Epithelial cell of esophagus (primary cell): ENCODE measurements around the gene USP37.

Experiments
- DNase-seq: peaks from one replicate; pipeline ENCODE4 v3.0.0; 2010; ENCODE audit warnings: low read depth
- H3K4me3 ChIP-seq: 2 replicates; pipeline ENCODE4 v1.5.1; 2011; ENCODE audit warnings: mild to moderate bottlenecking, low read length, control low read depth
- TF ChIP-seq, protein P1 (sequence below): IDR thresholded peaks from 2 replicates; pipeline ENCODE4 v1.5.1; 2011; ENCODE audit warnings: low read depth, mild to moderate bottlenecking, low read length, control low read depth, inconsistent platforms; ENCODE audit not compliant: insufficient read depth; ENCODE audit errors: missing control alignments

Gene USP37

DNA sequence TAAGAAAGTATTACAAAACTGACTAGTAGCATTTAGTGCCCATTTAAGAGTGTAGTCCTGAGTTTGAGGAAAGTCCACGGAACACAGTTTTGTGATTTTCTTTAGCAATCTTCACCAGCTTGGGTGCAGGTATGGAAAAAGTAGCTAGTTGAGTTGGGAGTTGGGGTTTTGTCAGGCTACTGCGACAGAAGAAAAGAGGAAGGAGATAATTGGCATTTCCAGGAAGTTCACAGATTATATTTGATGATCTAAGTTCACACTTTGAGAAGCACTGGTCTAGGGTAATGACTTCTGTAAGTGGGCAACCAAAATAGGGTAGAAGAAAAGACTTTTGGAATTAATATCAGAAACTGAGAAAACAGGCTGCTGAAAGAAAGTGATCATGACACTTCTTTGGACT, 97.1 kb downstream of the USP37 start:
- TF ChIP-seq, protein P1, sequence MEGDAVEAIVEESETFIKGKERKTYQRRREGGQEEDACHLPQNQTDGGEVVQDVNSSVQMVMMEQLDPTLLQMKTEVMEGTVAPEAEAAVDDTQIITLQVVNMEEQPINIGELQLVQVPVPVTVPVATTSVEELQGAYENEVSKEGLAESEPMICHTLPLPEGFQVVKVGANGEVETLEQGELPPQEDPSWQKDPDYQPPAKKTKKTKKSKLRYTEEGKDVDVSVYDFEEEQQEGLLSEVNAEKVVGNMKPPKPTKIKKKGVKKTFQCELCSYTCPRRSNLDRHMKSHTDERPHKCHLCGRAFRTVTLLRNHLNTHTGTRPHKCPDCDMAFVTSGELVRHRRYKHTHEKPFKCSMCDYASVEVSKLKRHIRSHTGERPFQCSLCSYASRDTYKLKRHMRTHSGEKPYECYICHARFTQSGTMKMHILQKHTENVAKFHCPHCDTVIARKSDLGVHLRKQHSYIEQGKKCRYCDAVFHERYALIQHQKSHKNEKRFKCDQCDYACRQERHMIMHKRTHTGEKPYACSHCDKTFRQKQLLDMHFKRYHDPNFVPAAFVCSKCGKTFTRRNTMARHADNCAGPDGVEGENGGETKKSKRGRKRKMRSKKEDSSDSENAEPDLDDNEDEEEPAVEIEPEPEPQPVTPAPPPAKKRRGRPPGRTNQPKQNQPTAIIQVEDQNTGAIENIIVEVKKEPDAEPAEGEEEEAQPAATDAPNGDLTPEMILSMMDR = no peak
- H3K4me3 ChIP-seq = no peak overlapping the region
- no peak for DNase-seq

DNA sequence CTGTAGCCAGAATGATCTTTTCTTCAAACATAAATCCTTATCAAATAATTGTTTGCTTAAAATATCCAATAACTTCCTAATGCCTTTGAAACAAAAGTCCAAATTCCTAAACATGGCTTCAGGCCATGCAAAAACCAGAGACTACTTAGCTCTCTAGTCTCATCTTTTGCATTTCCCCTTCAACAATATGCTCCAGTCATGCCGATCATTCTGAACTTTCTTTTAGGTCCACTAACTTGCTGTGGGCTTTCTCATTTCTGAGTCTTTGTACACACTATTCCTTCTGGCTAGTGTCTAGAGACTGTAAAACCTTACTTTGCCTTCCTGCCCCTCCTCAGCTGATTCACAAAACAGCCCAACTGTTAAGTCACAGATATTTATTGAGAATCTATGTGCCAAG, 97.7 kb downstream of the USP37 start:
- no peak for DNase-seq
- no peak overlapping the region for H3K4me3 ChIP-seq
- TF ChIP-seq, protein P1 = no peak

DNA sequence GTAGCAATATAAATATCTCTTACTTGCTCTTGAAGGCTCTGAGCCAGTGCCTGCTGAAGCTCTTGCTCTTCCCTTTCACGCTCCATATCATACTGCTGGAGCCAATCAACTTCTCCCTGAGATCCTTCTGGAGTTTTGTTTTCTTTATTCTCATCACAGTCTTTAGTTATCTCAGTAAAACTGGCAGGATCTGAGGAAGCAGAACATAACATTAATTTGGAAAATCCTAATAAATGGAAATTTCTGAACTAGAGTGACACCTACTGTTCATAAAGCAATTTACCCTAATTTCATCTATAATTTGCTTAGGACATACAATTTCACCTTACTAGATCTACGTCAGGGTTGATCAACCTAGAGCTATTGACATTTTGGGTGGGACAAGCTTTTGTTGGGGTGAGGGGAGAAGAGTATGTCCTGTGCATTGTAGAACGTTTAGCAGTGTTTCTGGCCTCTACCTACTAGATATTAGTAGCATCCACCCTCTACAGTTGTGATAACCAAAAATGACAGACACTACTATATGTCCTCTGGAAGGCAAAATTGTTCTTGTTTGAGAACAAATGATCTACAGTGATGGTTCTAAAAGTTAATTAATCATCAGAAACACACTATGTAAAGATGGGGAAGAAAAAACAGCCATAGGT, 102.0 kb downstream of the USP37 start:
- no peak overlapping the region for H3K4me3 ChIP-seq
- peak; percentile 24 for DNase-seq
- TF ChIP-seq, protein P1 = peak; percentile 36

DNA sequence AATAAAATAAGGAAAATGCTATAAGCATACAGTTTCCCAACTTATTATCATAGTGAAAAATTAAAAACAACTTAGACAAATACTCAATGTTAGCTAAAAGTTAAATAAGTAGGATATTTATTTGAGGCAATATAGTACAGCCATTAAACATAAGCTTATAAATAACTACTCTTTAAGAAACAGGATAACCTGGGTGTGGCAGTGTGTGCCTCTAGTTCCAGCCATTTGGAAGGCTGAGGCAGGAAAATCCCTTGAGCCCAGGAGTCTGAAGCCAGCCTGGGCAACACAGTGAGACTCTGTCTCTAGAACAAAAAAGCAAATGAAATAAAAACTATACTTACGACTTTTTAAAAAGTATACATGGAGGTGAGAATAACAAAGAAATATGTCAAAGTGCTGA, 109.6 kb downstream of the USP37 start:
- TF ChIP-seq, protein P1 = no peak
- H3K4me3 ChIP-seq = no peak overlapping the region
- no peak for DNase-seq

DNA sequence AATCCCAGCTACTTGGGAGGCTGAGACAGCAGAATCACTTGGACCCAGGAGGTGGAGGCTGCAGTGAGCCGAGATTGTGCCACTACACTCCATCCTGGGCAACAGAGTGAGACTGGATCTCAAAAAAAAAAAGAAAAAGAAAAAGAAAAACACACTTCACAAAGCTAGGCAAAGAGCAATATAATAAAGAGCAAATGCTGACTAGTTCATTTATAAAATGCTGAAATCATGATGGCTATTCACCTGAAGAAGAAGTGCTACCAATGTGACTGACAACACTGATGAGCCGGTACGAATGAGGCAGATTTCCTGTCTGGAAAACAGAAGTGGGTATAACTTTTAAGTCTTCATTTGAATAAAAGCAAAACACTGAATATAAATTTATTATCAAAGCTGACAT, 111.3 kb downstream of the USP37 start:
- TF ChIP-seq, protein P1 = no peak
- DNase-seq = no peak
- H3K4me3 ChIP-seq = no peak overlapping the region

DNA sequence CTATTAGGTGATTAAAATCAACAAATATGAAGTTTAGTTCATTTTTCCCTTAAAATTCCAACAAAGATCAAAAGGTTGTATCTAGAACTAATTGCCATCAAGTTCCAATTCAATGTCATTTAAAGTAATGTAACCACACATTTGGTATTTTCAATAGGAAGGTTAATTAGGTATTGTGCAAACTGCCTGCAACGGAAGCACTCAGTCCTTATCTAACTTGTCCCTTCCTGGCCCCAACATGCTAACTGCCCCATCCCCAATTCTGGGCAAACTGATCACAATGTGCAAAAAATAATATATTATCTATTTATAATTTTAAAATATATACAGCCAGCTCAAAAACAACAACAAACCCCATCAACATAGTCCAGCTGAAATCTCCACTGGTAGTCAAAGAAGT, 116.1 kb downstream of the USP37 start:
- DNase-seq = no peak
- no peak overlapping the region for H3K4me3 ChIP-seq
- TF ChIP-seq, protein P1 = no peak

DNA sequence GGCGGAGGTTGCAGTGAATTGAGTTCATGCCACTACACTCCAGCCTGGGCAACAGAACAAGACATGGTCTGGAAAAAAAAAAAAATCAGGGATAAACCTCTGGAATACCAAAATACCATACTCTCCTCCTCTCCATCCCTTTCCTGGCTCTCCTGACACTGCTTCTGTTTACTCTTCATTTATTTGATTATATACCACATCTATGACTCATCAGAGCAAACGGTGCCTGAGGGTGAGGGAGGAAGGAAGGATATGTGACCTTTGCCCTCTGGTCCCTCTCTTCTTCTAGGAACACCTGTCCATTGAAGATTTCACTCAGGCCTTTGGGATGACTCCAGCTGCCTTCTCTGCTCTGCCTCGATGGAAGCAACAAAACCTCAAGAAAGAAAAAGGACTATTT, 119.2 kb downstream of the USP37 start:
- TF ChIP-seq, protein P1 = no peak
- DNase-seq = peak; percentile 54
- H3K4me3 ChIP-seq = no peak overlapping the region
